Measurements from ENCODE around the gene IKBKE. TPM values are rescaled to one million over a fixed set of nuclear protein-coding genes. Genes with fewer than 3 reads are reported as not detected.

The IKBKE gene
- total and polyA plus RNA-seq, 2 of the 8 experiments (the other 6 are each of a cell fraction or from before 2014, with no cell fraction given) = 8.6 to 12.0 TPM

GRCh38 chr1:206470692-206471414, 577 bp downstream of the IKBKE start:
- Histone ChIP-seq H3K18ac (ENCODE audit: extremely low read depth, low read length) (peak overlapping the region; percentile 91), H3K14ac (ENCODE audit: insufficient read length) (no peak overlapping the region), H4K8ac (ENCODE audit: extremely low read depth, insufficient read depth, low read length) (no peak overlapping the region; the same call in 1 of the 2 replicates), H2BK12ac (ENCODE audit: low read depth, low read length) (peak overlapping the region; percentile 81; the same call in 1 of the 2 replicates), H3K79me1 (ENCODE audit: low read depth, low read length) (no peaks in the 10 kb centered on the region; the same call in 1 of the 2 replicates), H2BK5ac (ENCODE audit: low read depth, low read length) (peak overlapping the region; percentile 90; the same call in 1 of the 2 replicates), H4K20me1 (replicated peaks in 1 of 2; ENCODE audit: control insufficient read depth in 1 of 2, insufficient read depth in 2 of 2, low read length in 2 of 2) (no peaks in the 10 kb centered on the region), H3K4me2 (ENCODE audit: insufficient read depth in 1 of 2, low read depth in 2 of 2, low read length in 2 of 2) (peak overlapping the region; percentile 77 to 95), H3K4ac (replicated peaks; ENCODE audit: insufficient read length, low read depth, low read length) (peak overlapping the region; percentile 16), H3K36me3 (ENCODE audit: control insufficient read depth in 2 of 4, insufficient read depth in 4 of 4, low read length in 3 of 4) (no peaks in the 10 kb centered on the region), H3K79me2 (ENCODE audit: control insufficient read depth in 1 of 2, insufficient read depth in 2 of 2, low read length in 2 of 2) (no peaks in the 10 kb centered on the region), H2AFZ (ENCODE audit: low read length) (peak overlapping the region; percentile 96; the same call in 1 of the 2 replicates), H3K4me1 (replicated peaks in 1 of 4; ENCODE audit: control insufficient read depth in 3 of 4, insufficient read depth in 4 of 4, low read length in 3 of 4) (peaks cover 3 to 47% (median 25%) of the 10 kb centered on the region in 4 experiments), H3K23ac (ENCODE audit: insufficient read length) (no peak overlapping the region), H2BK15ac (ENCODE audit: low read length) (no peak overlapping the region), H3K23me2 (ENCODE audit: low read depth, low read length) (peaks cover 9% of the 10 kb centered on the region; the same call in 1 of the 2 replicates), H4K5ac (ENCODE audit: insufficient read length, low read depth, low read length) (peak overlapping the region; percentile 82), H2BK120ac (replicated peaks; ENCODE audit: low read depth, low read length) (peak overlapping the region; percentile 58), H3K9ac (replicated peaks in 1 of 4; ENCODE audit: extremely low read depth in 1 of 4, low read depth in 3 of 4, low read length in 3 of 4) (peak overlapping the region in 1 of 4 experiments; percentile 1; a peak in 2 of 7 replicates), H3K27me3 (replicated peaks in 1 of 4; ENCODE audit: control insufficient read depth in 3 of 4, extremely low read depth in 1 of 4, insufficient read depth in 3 of 4, low read length in 3 of 4) (peaks cover 0 to 3% (median 0%) of the 10 kb centered on the region in 4 experiments; a peak in 2 of 7 replicates), H3K56ac (replicated peaks; ENCODE audit: insufficient read length, low read depth, low read length) (no peak overlapping the region), H2AK5ac (ENCODE audit: low read depth, low read length) (no peak overlapping the region), H3K27ac (ENCODE audit: low read depth, low read length) (no peak overlapping the region), H3K9me3 (ENCODE audit: insufficient read depth in 2 of 2, low read depth in 1 of 2, low read length in 1 of 2) (no peaks in the 10 kb centered on the region), H3K4me3 (ENCODE audit: extremely low read depth in 1 of 4, insufficient read depth in 2 of 4, low read depth in 3 of 4, low read length in 4 of 4) (peak overlapping the region; percentile 31 to 65 (median 51)), H4K91ac (replicated peaks; ENCODE audit: insufficient read length, low read length) (peak overlapping the region; percentile 58), H2BK20ac (ENCODE audit: low read length) (peak overlapping the region; percentile 29)
- WGBS, 2 experiments (ENCODE audit: extremely low coverage in 1 of 2, insufficient coverage in 1 of 2, insufficient read length in 1 of 2, insufficient replicate concordance in 2 of 2, low coverage in 1 of 2, low lambda C conversion rate in 2 of 2, missing lambda C conversion rate in 1 of 2) = 3% methylated on average over 15 of the region's 18 CpGs; no CpG with 5 or more reads in 1 of the 2 experiments
- POLR2A ChIA-PET (ENCODE audit: partially characterized antibody) = interaction anchor here (0.6 to 2.2 kb wide), 10 partner anchors 9 to 139 kb away, joined by 3 to 14 read pairs (median 4); partner anchors contain the start of gene RASSF5
- FAIRE-seq = no peak
- DNase-seq (ENCODE audit: low read depth in 1 of 2, low spot score in 2 of 2) = peak in 1 of 2 experiments; percentile 71
- TF ChIP-seq CHD1 (IDR thresholded peaks at IDR 0.05; ENCODE audit: low read depth, low read length) (no peak), HDAC2 (IDR thresholded peaks at IDR 0.05; ENCODE audit: borderline replicate concordance in 1 of 2, low read depth in 2 of 2, low read length in 2 of 2) (0 out of 4 replicates have a peak, but pooled peaks of 1 of the 2 experiments have one; percentile 5), POLR2A (IDR thresholded peaks at IDR 0.05; ENCODE audit: control extremely low read depth in 1 of 2, low read depth in 2 of 2, low read length in 2 of 2) (no peak), ASH2L (IDR thresholded peaks at IDR 0.05; ENCODE audit: low read length) (peak; percentile 48), CTBP2 (IDR thresholded peaks at IDR 0.05; ENCODE audit: borderline replicate concordance, insufficient read depth, insufficient read length, low read length) (no peak), GABPA (IDR thresholded peaks at IDR 0.05; ENCODE audit: borderline replicate concordance, insufficient read depth, low read length) (0 out of 2 replicates have a peak, but pooled peaks have one; percentile 48)
- CTCF ChIA-PET (ENCODE audit: partially characterized antibody) = interaction anchor here (0.8 to 6.0 kb wide), 17 partner anchors 9 to 511 kb away, joined by 3 to 76 read pairs (median 5); partner anchors contain the start of genes EIF2D and RASSF5

All from H1 (cell line).